ENCODE measurements around the gene RAD51B. TPM values are rescaled to one million over a fixed set of nuclear protein-coding genes. Genes with fewer than 3 reads are reported as not detected.

The RAD51B gene
- total and polyA plus RNA-seq, 2 of the 13 experiments (the other 11 are each of a cell fraction or from before 2014, with no cell fraction given), result 7.0 to 9.5 TPM

- WGBS (ENCODE audit: low lambda C conversion rate), result 21% methylated on average over 2 of the region's 2 CpGs
- DNase-seq (ENCODE audit: low spot score), result no peak
- no peaks in the 10 kb centered on the region for H3K9me3 ChIP-seq (ENCODE audit: low read length)
- no peak overlapping the region for H3K4me2 ChIP-seq (ENCODE audit: low read depth, low read length)
- no TSS peak for BruUV-seq (replicated peaks)
- no peak for ATAC-seq
- H3K27me3 ChIP-seq (ENCODE audit: control insufficient read depth in 1 of 2, insufficient read depth in 2 of 2, low read length in 2 of 2), result no peaks in the 10 kb centered on the region
- H3K36me3 ChIP-seq (replicated peaks in 1 of 2; ENCODE audit: control insufficient read depth in 1 of 2, insufficient read depth in 2 of 2, low read length in 2 of 2), result no peaks in the 10 kb centered on the region
- no peak overlapping the region for H3K9ac ChIP-seq (ENCODE audit: insufficient read depth, low read depth, low read length)
- intact Hi-C loops (cut with micrococcal nuclease; ENCODE audit: unreplicated experiment), result no loop called here
- CTCF ChIA-PET (ENCODE audit: low intra/inter-chr PET ratio, low total read pairs), result no interaction called here
- no peak for TF ChIP-seq HDAC2 (CRISPR knock-in tag; IDR thresholded peaks at IDR 0.05)
- no peak for TF ChIP-seq FUBP1 (CRISPR knock-in tag; IDR thresholded peaks at IDR 0.05; ENCODE audit: borderline replicate concordance)
- no peak for TF ChIP-seq SPEN (CRISPR knock-in tag; IDR thresholded peaks at IDR 0.05; ENCODE audit: low read depth)
- TF ChIP-seq ZNF737 (CRISPR knock-in tag; IDR thresholded peaks at IDR 0.05; ENCODE audit: borderline replicate concordance), result no peak
- no peak for TF ChIP-seq ATM (IDR thresholded peaks at IDR 0.05; ENCODE audit: borderline replicate concordance)
- TF ChIP-seq ZNF335 (CRISPR knock-in tag; IDR thresholded peaks at IDR 0.05), result no peak
- TF ChIP-seq ZNF224 (CRISPR knock-in tag; IDR thresholded peaks at IDR 0.05), result no peak
- no peak for TF ChIP-seq SP1 (IDR thresholded peaks at IDR 0.05)
- no peak for TF ChIP-seq SP1 (CRISPR knock-in tag; IDR thresholded peaks at IDR 0.05)
- no peak for TF ChIP-seq ZNF556 (CRISPR knock-in tag; IDR thresholded peaks at IDR 0.05; ENCODE audit: borderline replicate concordance)
- TF ChIP-seq ZFYVE20 (CRISPR knock-in tag; IDR thresholded peaks at IDR 0.05; ENCODE audit: borderline replicate concordance, low read depth), result no peak
- TF ChIP-seq KDM6A (CRISPR knock-in tag; IDR thresholded peaks at IDR 0.05; ENCODE audit: low read depth), result no peak
- no peak for TF ChIP-seq ZBTB14 (CRISPR knock-in tag; IDR thresholded peaks at IDR 0.05)
- no peak for TF ChIP-seq REPIN1 (CRISPR knock-in tag; IDR thresholded peaks at IDR 0.05; ENCODE audit: borderline replicate concordance, low read depth)
- no peak for TF ChIP-seq ZBTB26 (CRISPR knock-in tag; IDR thresholded peaks at IDR 0.05; ENCODE audit: borderline replicate concordance)
- no peak for TF ChIP-seq RARG (CRISPR knock-in tag; IDR thresholded peaks at IDR 0.05; ENCODE audit: low read depth)
- TF ChIP-seq TERF1 (CRISPR knock-in tag; IDR thresholded peaks at IDR 0.05), result no peak
- no peak for TF ChIP-seq ZNF792 (CRISPR knock-in tag; IDR thresholded peaks at IDR 0.05)
- TF ChIP-seq ZNF33B (CRISPR knock-in tag; IDR thresholded peaks at IDR 0.05), result no peak
- no peak for TF ChIP-seq ATF7-NPFF (CRISPR knock-in tag; IDR thresholded peaks at IDR 0.05; ENCODE audit: low read depth)
- TF ChIP-seq MXD4 (CRISPR knock-in tag; IDR thresholded peaks at IDR 0.05), result no peak
- no peaks in the 10 kb centered on the region for H3K79me2 ChIP-seq (ENCODE audit: insufficient read depth, low read length)
- POLR2A ChIA-PET, result no interaction called here
- H3K4me1 ChIP-seq (ENCODE audit: insufficient read depth, low read length), result no peaks in the 10 kb centered on the region
- no peak overlapping the region for H3K4me3 ChIP-seq (replicated peaks in 1 of 3; ENCODE audit: insufficient read depth in 1 of 3, low read depth in 2 of 3, low read length in 3 of 3)
- no peak overlapping the region for H2AFZ ChIP-seq (ENCODE audit: low read length)
- H4K20me1 ChIP-seq (ENCODE audit: insufficient read depth, low read length), result no peaks in the 10 kb centered on the region
- in situ Hi-C loops (cut with HindIII; ENCODE audit: extremely low pct_ligation_motif_present, low pct_unique_long_range_greater_than_20kb), result no loop called here
- no peak overlapping the region for H3K27ac ChIP-seq (ENCODE audit: extremely low read length, insufficient read depth, low read length)
- FAIRE-seq, result no peak
Measured at GRCh38 chr14:68094158-68094557, 274.6 kb downstream of the RAD51B start.

Measured in HepG2 (cell line).